Measurements from ENCODE around the gene YRDC.
A peak's percentile ranks its signal among the peaks of the same experiment; 100 is the strongest.

YRDC gene

GRCh38 chr1:37849480-37849879 is 41.5 kb upstream of the YRDC start:
- H3K4me3 ChIP-seq (ENCODE audit: low read depth, low read length), result no peak overlapping the region
- TF ChIP-seq CTCF (IDR thresholded peaks at IDR 0.05; ENCODE audit: borderline replicate concordance, insufficient read depth, low read depth, low read length), result no peak

GRCh38 chr1:37846647-37847339 is 38.8 kb upstream of the YRDC start:
- H3K4me3 ChIP-seq (ENCODE audit: low read depth, low read length), result peak overlapping the region; percentile 14
- no peak for TF ChIP-seq CTCF (IDR thresholded peaks at IDR 0.05; ENCODE audit: borderline replicate concordance, insufficient read depth, low read depth, low read length)

GRCh38 chr1:37845786-37846185 is 37.8 kb upstream of the YRDC start:
- no peak for TF ChIP-seq CTCF (IDR thresholded peaks at IDR 0.05; ENCODE audit: borderline replicate concordance, insufficient read depth, low read depth, low read length)
- H3K4me3 ChIP-seq (ENCODE audit: low read depth, low read length), result no peak overlapping the region

- H3K4me3 ChIP-seq (ENCODE audit: low read depth, low read length), result no peak overlapping the region
- no peak for TF ChIP-seq CTCF (IDR thresholded peaks at IDR 0.05; ENCODE audit: borderline replicate concordance, insufficient read depth, low read depth, low read length)
Observed at GRCh38 chr1:37845049-37845646, 37.1 kb upstream of the YRDC start.

GRCh38 chr1:37844536-37844935 is 36.5 kb upstream of the YRDC start:
- no peak for TF ChIP-seq CTCF (IDR thresholded peaks at IDR 0.05; ENCODE audit: borderline replicate concordance, insufficient read depth, low read depth, low read length)
- no peak overlapping the region for H3K4me3 ChIP-seq (ENCODE audit: low read depth, low read length)

GRCh38 chr1:37841652-37842051 is 33.6 kb upstream of the YRDC start:
- TF ChIP-seq CTCF (IDR thresholded peaks at IDR 0.05; ENCODE audit: borderline replicate concordance, insufficient read depth, low read depth, low read length), result no peak
- H3K4me3 ChIP-seq (ENCODE audit: low read depth, low read length), result no peak overlapping the region

- TF ChIP-seq CTCF (IDR thresholded peaks at IDR 0.05; ENCODE audit: borderline replicate concordance, insufficient read depth, low read depth, low read length), result no peak
- no peak overlapping the region for H3K4me3 ChIP-seq (ENCODE audit: low read depth, low read length)
Observed at GRCh38 chr1:37840711-37841110, 32.7 kb upstream of the YRDC start.
